Astrocyte (in vitro differentiated cells and primary cell): Measurements from ENCODE around the gene ZNF827.

Experiments
- CTCF ChIP-seq: IDR thresholded peaks from 2 replicates; pipeline ENCODE4 v1.5.1; 2011; ENCODE audit warnings: low read depth, mild to moderate bottlenecking, inconsistent platforms, low read length, moderate library complexity; ENCODE audit not compliant: insufficient read depth
- EZH2 ChIP-seq: IDR thresholded peaks from 2 replicates; pipeline ENCODE4 v1.6.1; 2012; ENCODE audit warnings: mild to moderate bottlenecking, low read length, inconsistent platforms; ENCODE audit not compliant: insufficient read depth

DNA sequence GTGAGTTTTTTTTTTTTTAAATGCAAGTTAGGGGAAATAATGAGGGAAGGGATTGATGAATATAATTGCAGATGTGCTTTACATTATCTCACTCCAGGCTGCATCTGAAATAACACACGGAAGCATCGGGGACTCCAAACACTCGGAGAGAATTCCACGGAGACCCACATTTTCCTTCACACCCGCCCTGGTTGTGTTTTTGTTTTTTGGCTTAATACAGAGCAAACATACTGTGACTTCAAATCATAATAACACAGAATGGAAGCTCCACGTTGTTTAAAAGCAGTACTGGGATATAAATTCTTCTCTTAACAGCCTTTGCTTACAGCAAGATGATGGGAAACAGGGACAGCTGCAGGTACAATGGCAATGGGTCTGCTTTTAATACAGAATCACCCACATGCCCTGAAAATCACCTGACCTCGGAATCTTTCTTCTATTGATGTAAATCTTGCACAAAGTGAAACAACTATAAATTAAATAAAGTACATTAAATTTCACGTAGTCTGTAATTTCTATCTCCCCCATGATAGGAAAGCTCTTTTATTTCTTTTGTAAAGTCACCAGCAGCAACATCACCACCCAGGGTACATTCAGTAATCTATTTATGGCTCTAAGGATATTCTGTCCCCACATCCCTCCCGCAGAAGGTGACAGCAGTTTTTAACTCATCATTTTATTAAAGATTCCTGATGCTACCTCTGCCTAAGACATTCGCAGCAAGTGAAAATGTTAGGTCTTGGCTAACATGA lies 119.3 kb downstream of the ZNF827 start:
- TF ChIP-seq CTCF (no peak), EZH2 (no peak)
